Thoracic aorta (tissue), 2 donors: ENCODE results near the gene ANKRD28. TPM values are rescaled to one million over a fixed set of nuclear protein-coding genes. Genes with fewer than 3 reads are reported as not detected.
"Not testable (repeated sequence)": the region's sequence is repeated elsewhere in the genome, so short reads cannot be mapped to it uniquely, and the experiment has no call there.

Source experiments
- ATAC-seq: fragments of 150-250 bp; one replicate; pipeline ENCODE4 v1.8.0; 2017; ENCODE audit warnings: low read depth; ENCODE audit not compliant: insufficient number of reproducible peaks, low FRiP score
- DNase-seq: peaks from one replicate; pipeline ENCODE4 v3.0.0-alpha.2; 2020; ENCODE audit warnings: low spot score
- H3K27ac ChIP-seq, 2 donors: fragments of 200-600 bp; sonication (generic); 1 replicate in 1 of 2; 2 replicates in 1 of 2; pipeline ENCODE4 v1.5.1; 2016; ENCODE audit warnings: mild to moderate bottlenecking in 2 of 2, moderate library complexity in 2 of 2
- H3K27me3 ChIP-seq: fragments of 200-600 bp; sonication (generic); replicated peaks from 2 replicates; pipeline ENCODE4 v1.6.0; 2016; ENCODE audit warnings: mild to moderate bottlenecking; ENCODE audit not compliant: insufficient read depth
- H3K36me3 ChIP-seq: fragments of 200-600 bp; sonication (generic); one replicate; pipeline ENCODE4 v1.5.1; 2016
- H3K4me1 ChIP-seq, 2 donors: fragments of 200-600 bp; sonication (generic); 1 replicate in 1 of 2; 2 replicates in 1 of 2; pipeline versions ENCODE4 v1.5.1 to v1.6.0; 2016; ENCODE audit warnings: low read depth in 2 of 2, mild to moderate bottlenecking in 1 of 2; ENCODE audit not compliant: control insufficient read depth in 1 of 2
- H3K4me3 ChIP-seq: fragments of 200-600 bp; sonication (generic); 2 replicates; pipeline ENCODE4 v1.5.1; 2016; ENCODE audit warnings: mild to moderate bottlenecking
- H3K9me3 ChIP-seq: fragments of 200-600 bp; sonication (generic); 2 replicates; pipeline ENCODE4 v1.5.1; 2016
- CTCF ChIP-seq: fragments of 200-600 bp; sonication (generic); IDR thresholded peaks from one replicate; pipeline ENCODE4 v1.5.1; 2019; ENCODE audit warnings: antibody characterized with exemption
- total RNA-seq, 2 donors: library from RNA; depleted of rRNA; stranded (reverse); fragments of >200 nt; gene quantifications; one replicate each; pipeline versions ENCODE4 v1.1.0 to v1.2.3, GENCODE V29; 2016

ANKRD28 gene
- total RNA-seq: 10 to 100 TPM; 42.5 to 60.2 TPM

GRCh38 chr3:15797642-15798303 lies at the start of gene ANKRD28:
Gene ANKRD28, minus strand, starts transcription at chr3:15797979. Its CDS starts 1,458 bp downstream, at chr3:15796521.
- ATAC-seq (peak; percentile 57), DNase-seq (no peak)
- Histone ChIP-seq H3K27ac (peak within 1 kb of the TSS; percentile 68 to 82), H3K36me3 (no peaks in the 10 kb centered on the region), H3K9me3 (no peaks in the 10 kb centered on the region), H3K27me3 (no peaks in the 10 kb centered on the region), H3K4me3 (peak within 1 kb of the TSS; percentile 64), H3K4me1 (peaks cover 46 to 52% of the 10 kb centered on the region in 2 donors)
- peak; percentile 32 for TF ChIP-seq CTCF

DNA sequence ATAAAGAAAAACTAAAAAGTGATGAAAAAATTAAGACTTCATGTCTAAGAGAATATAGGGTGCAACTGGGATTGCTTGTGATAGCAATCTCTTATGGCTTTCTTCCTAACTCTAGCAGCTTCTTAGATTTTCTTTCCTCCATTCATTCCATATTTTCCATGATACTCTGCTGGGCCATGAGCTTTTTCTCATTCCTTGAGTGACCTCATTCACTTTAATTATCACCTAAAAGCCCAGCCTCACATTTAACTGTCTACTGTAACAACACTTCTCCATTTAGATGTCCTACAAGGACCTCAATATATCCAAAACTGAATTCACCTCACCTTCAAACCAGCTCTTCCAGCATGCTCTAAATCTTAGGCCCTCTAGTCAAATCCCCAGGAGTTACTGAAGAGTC lies 49.5 kb upstream of the ANKRD28 start:
- no peaks in the 10 kb centered on the region for H3K36me3 ChIP-seq
- ATAC-seq (no peak), DNase-seq (no peak)
- no peak overlapping the region for H3K27ac ChIP-seq
- TF ChIP-seq CTCF: no peak
- no peaks in the 10 kb centered on the region for H3K9me3 ChIP-seq
- H3K4me1 ChIP-seq: no peaks in the 10 kb centered on the region
- no peak overlapping the region for H3K4me3 ChIP-seq
- H3K27me3 ChIP-seq: no peaks in the 10 kb centered on the region

DNA sequence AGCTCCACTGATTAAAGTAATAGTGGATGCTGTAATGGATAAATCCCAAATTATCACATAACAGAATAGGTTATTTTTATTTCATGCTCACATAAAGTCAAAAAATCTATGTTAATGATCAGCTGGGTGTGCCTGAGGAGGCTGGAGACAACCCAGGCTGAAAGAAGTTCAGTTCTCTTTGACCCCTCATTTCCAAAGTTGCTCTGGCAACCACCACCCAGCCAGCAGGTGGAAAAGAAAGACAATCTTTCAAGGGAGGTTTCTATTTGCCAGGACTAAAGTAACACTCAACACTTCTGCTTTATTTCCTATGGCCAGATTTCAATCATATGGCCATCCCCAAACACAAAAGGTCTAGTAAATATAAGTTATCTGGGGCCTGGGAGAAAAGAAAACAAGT lies 48.8 kb upstream of the ANKRD28 start:
- H3K36me3 ChIP-seq: no peaks in the 10 kb centered on the region
- H3K4me3 ChIP-seq: no peak overlapping the region
- DNase-seq (no peak), ATAC-seq (no peak)
- no peak for TF ChIP-seq CTCF
- no peak overlapping the region for H3K27ac ChIP-seq
- no peaks in the 10 kb centered on the region for H3K4me1 ChIP-seq
- H3K27me3 ChIP-seq: no peaks in the 10 kb centered on the region
- H3K9me3 ChIP-seq: no peaks in the 10 kb centered on the region

GRCh38 chr3:15845475-15845874 lies 47.7 kb upstream of the ANKRD28 start:
- ATAC-seq: no peak
- no peak for TF ChIP-seq CTCF
- Histone ChIP-seq H3K27ac (no peak overlapping the region), H3K4me1 (no peaks in the 10 kb centered on the region), H3K27me3 (no peaks in the 10 kb centered on the region), H3K4me3 (no peak overlapping the region), H3K9me3 (peaks cover 3% of the 10 kb centered on the region), H3K36me3 (no peaks in the 10 kb centered on the region)
- DNase-seq: no peak

GRCh38 chr3:15844889-15845288 lies 47.1 kb upstream of the ANKRD28 start:
- no peak for TF ChIP-seq CTCF
- ATAC-seq: no peak
- Histone ChIP-seq H3K27me3 (no peaks in the 10 kb centered on the region), H3K27ac (no peak overlapping the region), H3K4me1 (no peaks in the 10 kb centered on the region), H3K9me3 (peaks cover 4% of the 10 kb centered on the region), H3K36me3 (no peaks in the 10 kb centered on the region), H3K4me3 (no peak overlapping the region)
- no peak for DNase-seq

DNA sequence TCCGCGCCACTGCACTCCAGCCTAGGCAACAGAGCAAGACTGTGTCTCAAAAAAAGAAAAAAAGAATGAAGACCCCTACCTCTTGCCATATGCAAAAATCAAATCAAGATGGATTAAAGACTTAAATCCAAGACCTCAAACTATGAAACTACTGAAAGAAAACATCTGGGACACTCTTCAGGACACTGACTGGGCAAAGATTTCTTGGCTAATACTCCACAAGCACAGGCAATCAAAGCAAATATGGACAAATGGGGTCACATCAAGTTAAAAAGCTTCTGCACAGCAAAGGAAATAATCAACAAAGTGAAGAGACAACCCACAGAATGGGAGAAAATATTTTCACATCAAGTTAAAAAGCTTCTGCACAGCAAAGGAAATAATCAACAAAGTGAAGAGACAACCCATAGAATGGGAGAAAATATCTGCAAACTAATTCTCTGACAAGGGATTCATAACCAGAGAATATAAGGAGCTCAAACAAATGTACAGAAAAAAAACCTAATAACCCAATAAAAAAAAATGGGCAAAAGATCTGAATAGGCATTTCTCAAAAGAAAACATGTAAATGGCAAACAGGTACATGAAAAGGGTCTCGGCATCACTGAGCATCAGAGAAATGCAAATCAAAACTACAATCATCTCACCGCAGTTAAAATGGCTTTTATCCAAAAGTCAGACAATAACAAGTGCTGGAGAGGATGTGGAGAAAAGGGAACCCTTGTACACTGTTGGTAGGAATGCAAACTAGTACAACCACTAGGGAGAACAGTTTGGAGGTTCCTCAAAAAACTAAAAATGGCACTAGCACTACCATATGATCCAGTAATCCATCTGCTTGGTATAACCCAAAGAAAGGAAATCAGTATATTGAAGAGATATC lies 43.6 kb upstream of the ANKRD28 start:
- DNase-seq, ATAC-seq, H3K4me3 ChIP-seq, H3K27me3 ChIP-seq, H3K9me3 ChIP-seq, H3K36me3 ChIP-seq, H3K27ac ChIP-seq, H3K4me1 ChIP-seq: not testable (repeated sequence)
